NCI-H1105 treated with DMSO at 0.1 percent for 48 hours (cell line): ENCODE measurements around the gene ZNF91.
A peak's percentile ranks its signal among the peaks of the same experiment; 100 is the strongest.
"Not testable (repeated sequence)": the region's sequence is repeated elsewhere in the genome, so short reads cannot be mapped to it uniquely, and the experiment has no call there.

Experiments
- DNase-seq: peaks from one replicate; lab custom pipeline; 2025; lab: John Stamatoyannopoulos, UW

Gene ZNF91

GRCh38 chr19:23395041-23395721 is at the start of gene ZNF91:
ZNF91 (minus strand) TSS chr19:23395471; CDS start chr19:23395354, 117 bp downstream.
- DNase-seq, result peak; percentile 96

GRCh38 chr19:23440791-23441190 is 45.5 kb upstream of the ZNF91 start:
- DNase-seq, result no peak

GRCh38 chr19:23440207-23440606 is 44.9 kb upstream of the ZNF91 start:
- DNase-seq, result no peak

- no peak for DNase-seq
Observed at GRCh38 chr19:23439623-23440022, 44.4 kb upstream of the ZNF91 start.

- no peak for DNase-seq
Observed at GRCh38 chr19:23437901-23438300, 42.6 kb upstream of the ZNF91 start.

GRCh38 chr19:23436944-23437343 is 41.7 kb upstream of the ZNF91 start:
- no peak for DNase-seq

- DNase-seq, result no peak
Observed at GRCh38 chr19:23436318-23436717, 41.0 kb upstream of the ZNF91 start.

GRCh38 chr19:23420824-23421223 is 25.6 kb upstream of the ZNF91 start:
- no peak for DNase-seq

- DNase-seq, result not testable (repeated sequence)
Observed at GRCh38 chr19:23419261-23419660, 24.0 kb upstream of the ZNF91 start.

GRCh38 chr19:23415561-23416191 is 20.4 kb upstream of the ZNF91 start:
- DNase-seq, result no peak

- no peak for DNase-seq
Observed at GRCh38 chr19:23415034-23415433, 19.8 kb upstream of the ZNF91 start.

- DNase-seq, result no peak
Observed at GRCh38 chr19:23410155-23410554, 14.9 kb upstream of the ZNF91 start.

- DNase-seq, result no peak
Observed at GRCh38 chr19:23409392-23410048, 14.2 kb upstream of the ZNF91 start.

- DNase-seq, result no peak
Observed at GRCh38 chr19:23407616-23408133, 12.4 kb upstream of the ZNF91 start.

- no peak for DNase-seq
Observed at GRCh38 chr19:23406721-23407120, 11.4 kb upstream of the ZNF91 start.

GRCh38 chr19:23406091-23406490 is 10.8 kb upstream of the ZNF91 start:
- no peak for DNase-seq

GRCh38 chr19:23404676-23405075 is 9.4 kb upstream of the ZNF91 start:
- no peak for DNase-seq

- DNase-seq, result peak; percentile 39
Observed at GRCh38 chr19:23403581-23404324, 8.5 kb upstream of the ZNF91 start.

GRCh38 chr19:23403052-23403451 is 7.8 kb upstream of the ZNF91 start:
- DNase-seq, result no peak

GRCh38 chr19:23402388-23402787 is 7.1 kb upstream of the ZNF91 start:
- DNase-seq, result no peak

- no peak for DNase-seq
Observed at GRCh38 chr19:23401086-23401610, 5.9 kb upstream of the ZNF91 start.

GRCh38 chr19:23399443-23399842 is 4.2 kb upstream of the ZNF91 start:
- DNase-seq, result no peak
